Activated CD4-positive, CD25-positive, alpha-beta regulatory T cell treated with anti-CD3 and anti-CD28 coated beads, Interleukin-2, amount 50 U/mL, for 24 hours (primary cell): ENCODE data around the gene CD99.
"Not testable (repeated sequence)": the region's sequence is repeated elsewhere in the genome, so short reads cannot be mapped to it uniquely, and the experiment has no call there.

Experiments
- ATAC-seq, 2 donors: fragments of 150-1000 bp; cut with Tn5 transposase; one replicate each; pipeline ENCODE4 v1.10.0; 2021; ENCODE audit warnings: mild to moderate bottlenecking in 1 of 2, moderate library complexity in 1 of 2

Gene CD99

DNA sequence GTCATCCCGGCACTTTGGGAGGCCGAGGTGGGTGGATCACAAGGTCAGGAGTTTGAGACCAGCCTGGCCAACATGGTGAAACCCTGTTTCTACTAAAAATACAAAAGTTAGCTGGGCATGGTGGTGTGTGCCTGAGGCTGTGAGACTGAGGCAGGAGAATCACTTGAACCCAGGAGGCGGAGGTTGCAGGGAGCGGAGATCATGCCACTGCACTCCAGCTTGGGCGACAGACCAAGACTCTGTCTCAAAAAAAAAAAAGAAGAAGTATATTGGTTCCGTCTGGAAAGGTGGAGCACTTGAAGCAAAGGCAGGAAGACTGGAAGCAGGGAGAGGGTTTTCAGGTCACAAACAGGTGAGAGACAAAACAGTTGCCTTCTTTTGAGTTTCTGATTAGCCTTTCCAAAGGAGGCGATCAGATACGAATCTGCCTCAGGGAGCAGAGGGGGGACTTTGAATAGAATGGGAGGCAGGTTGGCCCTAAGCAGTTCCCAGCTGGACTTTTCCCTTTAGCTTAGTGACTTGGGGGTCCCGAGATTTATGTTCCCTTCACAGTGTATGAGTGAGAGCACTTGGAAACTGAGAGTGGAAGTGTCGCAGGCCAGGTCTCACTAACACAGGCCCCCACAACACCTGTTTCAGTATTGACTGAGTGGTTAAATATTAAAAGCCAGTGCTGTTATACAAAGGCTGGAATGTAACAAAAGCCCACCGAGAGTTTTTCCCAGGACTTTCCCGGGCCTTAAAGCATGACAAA, 89.6 kb downstream of the CD99 start:
- ATAC-seq = not testable (repeated sequence)

GRCh38 chrX:2781226-2781571, 90.1 kb downstream of the CD99 start:
- ATAC-seq = no peak

DNA sequence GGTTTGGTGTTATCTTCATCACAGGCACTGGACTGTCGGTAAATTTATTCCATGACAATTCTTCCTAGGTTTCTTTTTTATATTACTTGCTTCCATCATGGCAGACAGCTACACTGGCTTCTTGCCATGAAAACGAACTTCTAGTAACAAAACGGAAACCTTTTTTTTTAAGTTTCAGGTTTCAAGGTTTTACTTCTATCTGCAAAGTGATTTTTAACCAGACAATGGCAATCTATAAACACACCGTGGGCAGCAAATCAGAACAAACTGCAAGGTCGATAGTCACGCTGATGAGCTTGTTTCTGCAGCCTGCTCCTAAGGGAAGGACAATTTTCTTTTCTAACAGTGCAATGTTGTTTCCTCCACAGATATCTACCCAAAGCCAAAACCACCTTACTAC, 90.6 kb downstream of the CD99 start:
- no peak for ATAC-seq

DNA sequence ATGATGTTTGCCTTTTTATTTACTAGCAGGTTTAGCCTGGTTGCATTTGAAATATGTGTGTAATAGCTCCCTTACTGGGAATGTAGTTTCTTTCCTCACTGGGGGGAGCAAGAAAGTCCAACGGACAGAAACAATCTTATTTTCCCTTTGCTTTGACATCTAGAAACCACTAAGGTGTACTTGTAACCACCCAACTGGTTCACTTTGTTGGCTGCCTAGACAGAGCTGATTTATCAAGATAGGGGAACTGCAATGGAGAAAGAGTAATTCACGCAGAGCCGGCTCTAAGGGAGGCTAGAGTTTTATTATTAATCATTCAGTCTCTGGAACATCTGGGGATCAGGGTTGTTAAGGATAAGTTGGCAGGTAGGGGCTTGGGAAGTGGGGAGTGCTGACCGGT, 91.1 kb downstream of the CD99 start:
- ATAC-seq = no peak

DNA sequence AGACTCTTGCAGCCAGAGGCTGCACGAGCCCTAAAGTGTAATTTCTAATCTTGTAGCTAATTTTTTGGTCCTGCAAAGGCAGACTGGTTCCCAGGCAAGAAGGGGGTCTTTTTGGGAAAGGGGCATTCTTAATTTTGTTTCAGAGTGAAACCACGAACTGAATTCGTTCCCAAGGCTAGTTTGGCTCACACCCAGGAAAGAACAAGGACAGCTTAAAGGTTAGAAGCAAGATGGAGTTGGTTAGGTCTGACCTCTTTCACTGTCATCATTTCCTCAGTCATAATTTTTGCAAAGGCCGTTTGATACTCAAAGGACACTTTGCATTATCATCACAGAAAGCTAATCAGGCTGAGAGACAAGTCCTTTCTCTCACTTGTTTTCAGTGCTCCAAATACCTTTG, 91.7 kb downstream of the CD99 start:
- no peak for ATAC-seq

DNA sequence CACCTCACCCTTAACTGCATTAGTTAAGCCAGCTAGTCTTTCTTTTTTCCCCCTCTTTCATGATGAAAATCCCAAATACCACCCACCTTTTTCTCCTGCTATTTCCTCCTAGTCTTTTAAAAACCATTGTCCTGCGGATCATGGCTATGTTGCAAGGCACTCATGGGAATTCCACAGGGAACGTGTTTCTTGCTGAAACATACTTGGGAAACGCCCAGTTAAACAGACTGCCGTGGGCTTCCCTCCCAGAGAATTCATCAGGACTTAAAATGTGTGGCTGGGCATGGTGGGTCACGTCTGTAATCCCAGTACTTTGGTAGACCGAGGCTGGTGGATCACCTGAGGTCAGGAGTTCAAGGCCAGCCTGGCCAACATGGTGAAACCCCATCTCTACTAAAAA, 92.9 kb downstream of the CD99 start:
- no peak for ATAC-seq

- ATAC-seq = no peak
Observed at GRCh38 chrX:2785538-2785937, 94.4 kb downstream of the CD99 start.

DNA sequence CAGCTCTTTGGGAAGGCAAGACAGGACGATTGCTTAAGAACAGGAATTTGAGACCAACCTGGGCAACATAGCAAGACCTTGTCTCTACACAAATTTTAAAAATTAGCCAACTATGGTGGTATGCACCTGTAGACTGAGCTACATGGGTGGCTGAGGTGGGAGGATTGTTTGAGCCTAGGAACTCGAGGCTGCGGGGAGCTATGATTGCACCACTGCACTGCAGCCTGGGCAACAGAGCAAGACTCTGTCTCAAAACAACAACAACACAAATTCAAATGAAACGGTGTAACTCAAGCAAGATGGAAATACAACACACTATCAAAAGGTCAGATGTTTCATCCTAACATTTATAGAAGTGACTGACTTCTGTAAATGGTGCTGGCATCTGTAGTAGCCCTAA, 97.9 kb downstream of the CD99 start:
- ATAC-seq = no peak

GRCh38 chrX:2789569-2789968, 98.5 kb downstream of the CD99 start:
- ATAC-seq = no peak
